Right forelimb (tissue), 1 donor: ENCODE data around the gene FSTL3.
"Not testable (repeated sequence)": the region's sequence is repeated elsewhere in the genome, so short reads cannot be mapped to it uniquely, and the experiment has no call there.

ENCODE experiments used
- DNase-seq: peaks from one replicate; pipeline ENCODE4 v3.0.0-alpha.2; 2018

FSTL3 gene

DNA sequence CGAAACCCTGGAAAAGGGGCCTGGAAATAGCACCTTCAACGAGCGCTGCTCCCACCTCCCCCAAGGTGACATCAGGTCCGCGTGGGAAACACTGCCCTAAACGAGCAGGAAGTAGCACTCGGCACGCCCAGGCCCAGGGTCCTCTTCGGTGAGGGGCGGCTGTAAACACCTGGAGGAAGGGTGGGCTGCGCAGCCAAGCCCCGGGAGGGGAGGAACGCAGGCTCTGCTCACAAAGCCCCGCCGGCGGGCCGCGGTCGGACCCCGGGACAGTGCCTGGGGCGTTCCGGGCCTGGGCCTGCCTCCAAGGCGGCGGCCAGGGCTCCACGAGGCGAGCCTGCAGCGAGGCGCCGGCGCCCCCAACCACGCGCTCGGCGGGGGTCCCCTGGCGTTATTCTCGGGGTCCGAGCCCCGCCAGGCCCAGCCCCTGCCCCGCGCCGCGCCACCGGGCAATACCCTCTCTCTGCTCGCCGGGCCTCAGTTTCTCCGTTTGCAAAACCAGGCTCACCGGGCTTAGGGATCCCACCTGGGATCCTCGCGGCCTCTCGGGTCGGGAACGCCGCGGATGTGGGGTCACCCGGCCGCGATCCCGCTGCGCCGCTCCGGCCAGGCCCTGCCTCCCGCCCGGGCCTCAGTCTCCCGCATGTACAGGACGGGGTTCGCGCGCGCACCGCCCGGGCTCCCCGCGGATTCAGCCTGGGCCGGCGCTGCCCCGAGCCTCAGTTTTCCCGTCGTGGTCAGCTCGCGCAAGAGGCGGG lies 13.8 kb upstream of the FSTL3 start:
- DNase-seq, result no peak

- peak; percentile 99 for DNase-seq
Observed at GRCh38 chr19:662962-663681, 13.1 kb upstream of the FSTL3 start, which contains the start of gene RNF126. Gene RNF126 (minus strand): TSS chr19:663214. CDS start chr19:663121, 93 bp downstream.

GRCh38 chr19:663682-664117 lies 12.5 kb upstream of the FSTL3 start:
- no peak for DNase-seq

DNA sequence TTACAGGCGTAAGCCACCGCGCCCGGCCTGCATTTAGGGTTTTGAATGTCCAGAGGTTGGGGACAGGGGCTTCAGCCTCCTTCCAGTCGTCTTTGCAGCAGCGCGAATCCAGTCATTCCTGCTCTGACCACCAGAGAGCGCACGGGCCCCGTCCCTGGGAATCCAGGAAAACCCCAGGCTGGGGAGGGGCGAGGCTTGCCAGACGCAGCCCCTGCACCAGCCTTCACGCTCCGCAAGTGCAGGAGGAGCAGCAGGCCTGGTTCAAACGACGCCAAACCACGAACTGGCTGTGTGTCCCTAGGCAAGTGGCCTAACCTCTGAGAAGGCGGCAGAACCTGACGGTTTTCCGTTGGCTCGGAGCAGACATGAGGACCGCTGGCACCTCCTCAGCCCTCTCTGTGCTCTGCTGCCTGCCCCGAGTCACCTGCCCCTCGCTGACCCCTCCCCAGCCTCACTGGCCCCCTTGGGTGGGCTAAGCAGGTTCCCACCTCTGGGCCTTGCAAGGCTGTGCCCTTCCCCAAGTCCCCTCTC lies 11.2 kb upstream of the FSTL3 start:
- peak; percentile 89 for DNase-seq

DNA sequence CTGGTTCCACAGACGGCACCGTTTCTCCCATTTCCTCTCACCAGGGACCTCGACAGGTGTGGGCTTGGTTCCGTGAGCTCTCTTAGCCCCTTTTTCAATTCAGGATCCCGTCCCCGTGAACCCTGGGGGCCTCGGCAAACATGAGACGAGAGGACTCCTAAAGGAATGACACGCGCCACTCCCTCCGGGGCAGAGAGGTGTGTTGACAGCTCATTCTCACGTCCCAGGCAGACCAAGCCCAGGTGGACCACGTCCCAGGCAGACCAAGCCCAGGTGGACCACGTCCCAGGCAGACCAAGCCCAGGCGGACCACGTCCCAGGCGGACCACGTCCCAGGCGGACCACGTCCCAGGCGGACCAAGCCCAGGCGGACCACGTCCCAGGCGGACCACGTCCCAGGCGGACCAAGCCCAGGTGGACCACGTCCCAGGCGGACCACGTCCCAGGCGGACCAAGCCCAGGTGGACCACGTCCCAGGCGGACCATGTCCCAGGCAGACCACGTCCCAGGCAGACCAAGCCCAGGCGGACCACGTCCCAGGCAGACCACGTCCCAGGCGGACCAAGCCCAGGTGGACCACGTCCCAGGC lies 9.1 kb upstream of the FSTL3 start:
- not testable (repeated sequence) for DNase-seq

GRCh38 chr19:668675-669434 lies 7.3 kb upstream of the FSTL3 start:
- DNase-seq, result not testable (repeated sequence)

DNA sequence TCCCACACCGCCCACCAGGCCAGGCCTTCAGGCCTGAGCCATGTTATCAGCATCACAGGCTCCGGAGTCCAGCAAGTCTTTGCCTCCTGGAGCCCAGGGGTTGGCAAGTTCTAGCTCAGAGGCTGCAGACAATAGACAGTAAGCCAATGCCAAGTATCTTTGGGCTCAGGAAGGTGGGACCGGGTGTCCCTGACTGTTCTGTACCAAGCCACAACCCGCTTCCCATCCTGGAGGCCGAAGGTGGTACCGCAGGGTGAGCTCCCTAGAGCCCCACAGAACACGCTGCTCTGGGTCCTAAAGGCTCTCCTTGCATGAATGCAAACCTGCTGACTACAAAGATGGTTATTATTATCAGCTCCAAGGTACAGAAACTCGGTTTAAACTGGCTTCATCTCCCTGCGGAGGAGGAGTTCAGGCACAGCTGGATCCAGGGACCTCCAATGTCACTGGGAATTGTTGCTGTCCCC lies 5.5 kb upstream of the FSTL3 start:
- no peak for DNase-seq

GRCh38 chr19:674282-675151 lies 1.7 kb upstream of the FSTL3 start:
- DNase-seq, result no peak

DNA sequence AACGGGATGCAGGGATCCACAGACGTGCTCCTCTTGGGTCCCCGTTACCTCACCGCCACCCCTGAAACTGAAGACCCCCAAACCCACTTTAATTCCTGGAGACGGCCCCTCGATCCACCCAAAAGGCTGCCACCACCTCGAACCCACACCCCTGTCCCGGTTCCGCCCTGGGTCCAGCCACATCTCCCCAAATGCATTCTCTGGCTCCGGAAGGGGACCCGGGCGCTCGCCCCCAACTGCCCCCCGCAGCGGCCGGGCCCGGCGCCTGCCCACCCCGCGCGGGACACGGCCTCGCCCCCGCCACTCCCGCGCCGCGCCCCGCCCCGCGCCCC lies 219 bp upstream of the FSTL3 start:
- no peak for DNase-seq

DNA sequence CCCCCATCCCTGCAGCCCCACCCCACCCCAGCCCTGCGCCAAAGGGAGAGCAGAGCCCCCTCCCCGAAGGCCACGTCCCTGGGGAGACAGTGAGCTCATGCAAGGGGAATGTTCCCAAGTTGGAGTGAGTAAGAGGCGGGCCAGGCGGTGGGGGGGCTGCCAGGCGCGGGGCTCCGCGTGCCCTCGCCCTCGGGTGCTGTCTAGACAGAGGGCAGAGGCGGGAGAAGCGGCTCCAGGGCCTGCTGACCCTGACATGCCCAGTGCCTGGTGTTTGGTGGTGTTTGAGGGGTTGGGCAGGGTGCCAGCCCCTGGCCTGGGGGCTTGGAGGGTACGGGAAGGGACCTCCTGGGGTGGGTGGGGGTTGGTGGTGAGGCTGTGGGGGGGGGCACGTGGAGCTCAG lies 1.0 kb downstream of the FSTL3 start:
- DNase-seq, result peak; percentile 74

DNA sequence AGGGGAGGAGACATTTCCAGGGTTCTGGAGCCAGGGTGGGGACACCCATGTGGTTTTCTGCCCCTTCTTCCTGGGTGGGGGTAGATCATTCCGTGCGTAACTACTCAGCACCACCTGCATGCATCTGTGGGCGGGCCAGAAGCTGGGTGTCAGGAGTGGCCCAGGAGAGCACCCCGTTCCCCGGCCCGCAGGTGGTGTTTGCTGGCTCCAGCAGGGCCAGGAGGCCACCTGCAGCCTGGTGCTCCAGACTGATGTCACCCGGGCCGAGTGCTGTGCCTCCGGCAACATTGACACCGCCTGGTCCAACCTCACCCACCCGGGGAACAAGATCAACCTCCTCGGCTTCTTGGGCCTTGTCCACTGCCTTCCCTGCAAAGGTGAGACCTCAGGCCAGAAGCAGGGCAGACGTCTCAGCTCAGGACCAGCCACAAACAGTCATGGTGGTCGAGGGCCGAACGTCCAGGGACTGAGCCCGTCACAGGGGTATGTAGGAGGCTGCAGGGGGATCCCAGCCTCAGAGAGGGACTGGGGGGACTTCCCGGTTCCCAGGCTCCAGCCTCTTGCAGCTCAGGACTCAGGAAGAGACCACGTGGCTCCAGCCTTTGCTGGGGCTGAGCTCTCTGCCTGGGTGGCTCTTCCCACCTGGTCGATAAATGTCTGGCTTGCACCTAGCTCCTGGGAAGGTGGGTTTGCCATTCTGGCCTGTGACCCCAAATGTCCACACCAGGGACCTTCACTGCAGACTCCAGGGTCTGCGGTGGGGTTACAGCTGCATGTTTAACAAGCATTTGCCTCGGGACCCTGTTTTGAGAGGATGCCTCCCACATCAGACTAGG lies 1.6 kb downstream of the FSTL3 start:
- DNase-seq, result no peak

- DNase-seq, result no peak
Observed at GRCh38 chr19:678791-679388, 2.7 kb downstream of the FSTL3 start.

GRCh38 chr19:679418-680286 lies 3.5 kb downstream of the FSTL3 start:
- peak; percentile 88 for DNase-seq

- peak; percentile 100 for DNase-seq
Observed at GRCh38 chr19:680287-681028, 4.3 kb downstream of the FSTL3 start.

DNA sequence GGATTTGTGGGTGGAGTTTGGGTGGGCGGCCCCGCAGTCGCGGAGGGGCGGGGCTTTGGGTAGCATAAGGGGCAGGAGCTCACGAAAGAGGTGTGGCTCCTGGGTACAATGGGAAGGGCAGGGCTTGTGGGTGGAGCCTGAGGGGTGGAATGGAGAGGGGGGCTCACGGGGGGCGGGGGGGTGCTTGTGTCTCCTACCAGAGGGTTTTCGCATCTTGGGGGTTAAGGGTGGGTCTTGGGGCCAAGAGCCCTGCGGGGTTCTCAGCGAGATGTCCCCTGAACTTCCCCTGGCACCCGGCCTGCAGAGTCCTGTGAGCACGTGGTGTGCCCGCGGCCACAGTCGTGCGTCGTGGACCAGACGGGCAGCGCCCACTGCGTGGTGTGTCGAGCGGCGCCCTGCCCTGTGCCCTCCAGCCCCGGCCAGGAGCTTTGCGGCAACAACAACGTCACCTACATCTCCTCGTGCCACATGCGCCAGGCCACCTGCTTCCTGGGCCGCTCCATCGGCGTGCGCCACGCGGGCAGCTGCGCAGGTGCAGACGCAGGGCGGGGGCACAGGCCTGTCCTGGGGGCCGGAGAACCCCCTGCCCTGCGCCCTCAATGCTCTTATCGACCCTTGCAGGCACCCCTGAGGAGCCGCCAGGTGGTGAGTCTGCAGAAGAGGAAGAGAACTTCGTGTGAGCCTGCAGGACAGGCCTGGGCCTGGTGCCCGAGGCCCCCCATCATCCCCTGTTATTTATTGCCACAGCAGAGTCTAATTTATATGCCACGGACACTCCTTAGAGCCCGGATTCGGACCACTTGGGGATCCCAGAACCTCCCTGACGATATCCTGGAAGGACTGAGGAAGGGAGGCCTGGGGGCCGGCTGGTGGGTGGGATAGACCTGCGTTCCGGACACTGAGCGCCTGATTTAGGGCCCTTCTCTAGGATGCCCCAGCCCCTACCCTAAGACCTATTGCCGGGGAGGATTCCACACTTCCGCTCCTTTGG lies 5.1 kb downstream of the FSTL3 start:
- DNase-seq, result no peak

- no peak for DNase-seq
Observed at GRCh38 chr19:682678-683320, 6.6 kb downstream of the FSTL3 start.

- no peak for DNase-seq
Observed at GRCh38 chr19:685454-685931, 9.3 kb downstream of the FSTL3 start.
